CD4-positive, CD25-positive, alpha-beta regulatory T cell (primary cell): Measurements from ENCODE around the gene SLC27A3. TPM values are rescaled to one million over a fixed set of nuclear protein-coding genes. Genes with fewer than 3 reads are reported as not detected.
A peak's percentile ranks its signal among the peaks of the same experiment; 100 is the strongest.

ENCODE experiments used
- ATAC-seq, 2 donors: fragments of 150-1000 bp; cut with Tn5 transposase; one replicate each; pipeline ENCODE4 v1.10.0; 2021; ENCODE audit warnings: low read depth in 2 of 2, moderate number of reproducible peaks in 2 of 2, moderate library complexity in 1 of 2
- DNase-seq, 3 donors: peaks; one replicate each; pipeline versions ENCODE4 v3.0.0 to v3.0.0-alpha.2; 2012 to 2022; ENCODE audit warnings: mixed read lengths in 1 of 3
- H3K27ac ChIP-seq: one replicate; pipeline ENCODE4 v1.7.0; 2013; ENCODE audit warnings: mild to moderate bottlenecking, low read length; ENCODE audit not compliant: insufficient read depth, poor library complexity, severe bottlenecking
- H3K27me3 ChIP-seq: one replicate; pipeline ENCODE4 v1.7.0; 2013; ENCODE audit warnings: low read length; ENCODE audit not compliant: control insufficient read depth, insufficient read depth
- H3K36me3 ChIP-seq: one replicate; pipeline ENCODE4 v1.7.0; 2013; ENCODE audit warnings: mild to moderate bottlenecking, low read length, moderate library complexity; ENCODE audit not compliant: control insufficient read depth, insufficient read depth
- H3K4me1 ChIP-seq: 2 replicates; pipeline ENCODE4 v1.7.0; 2013; ENCODE audit warnings: mild to moderate bottlenecking, low read length; ENCODE audit not compliant: insufficient read depth, control insufficient read depth, poor library complexity, severe bottlenecking
- H3K4me3 ChIP-seq: one replicate; pipeline ENCODE4 v1.7.0; 2013; ENCODE audit warnings: low read depth, mild to moderate bottlenecking, low read length, moderate library complexity
- H3K9me3 ChIP-seq, 2 experiments: 1 replicate in 1 of 2; 2 replicates in 1 of 2; pipeline ENCODE4 v1.7.0; 2013; ENCODE audit warnings: low read length in 2 of 2, mild to moderate bottlenecking in 1 of 2, moderate library complexity in 1 of 2; ENCODE audit not compliant: control insufficient read depth in 2 of 2
- H3K27ac Mint-ChIP-seq, 3 donors: one replicate each; pipeline ENCODE4 v1.8.0; 2020 to 2022; ENCODE audit warnings: mild to moderate bottlenecking in 3 of 3, mixed read lengths in 3 of 3, moderate library complexity in 2 of 3
- H3K27me3 Mint-ChIP-seq: one replicate; pipeline ENCODE4 v1.8.0; 2022; ENCODE audit warnings: mild to moderate bottlenecking, mixed read lengths
- H3K36me3 Mint-ChIP-seq: one replicate; pipeline ENCODE4 v1.8.0; 2020; ENCODE audit warnings: mixed read lengths
- H3K4me1 Mint-ChIP-seq, 4 donors: one replicate each; pipeline ENCODE4 v1.8.0; 2020 to 2022; ENCODE audit warnings: mixed read lengths in 4 of 4, mild to moderate bottlenecking in 1 of 4
- H3K4me3 Mint-ChIP-seq, 4 donors: one replicate each; pipeline ENCODE4 v1.8.0; 2020 to 2022; ENCODE audit warnings: mild to moderate bottlenecking in 4 of 4, mixed read lengths in 4 of 4, moderate library complexity in 3 of 4
- H3K9me3 Mint-ChIP-seq, 7 donors: one replicate each; pipeline ENCODE4 v1.8.0; 2020 to 2022; ENCODE audit warnings: mixed read lengths in 7 of 7, mild to moderate bottlenecking in 3 of 7, moderate library complexity in 2 of 7
- polyA plus RNA-seq, 4 donors: library from polyadenylated mRNA; unstranded; fragments of 300-500 nt; fragmentation: Illumina TruSeq; gene quantifications; one replicate each; pipeline ENCODE4 v1.2.3, GENCODE V29; 2021
- total RNA-seq: library from RNA; stranded (reverse); gene quantifications from one replicate; pipeline ENCODE4 v1.2.3, GENCODE V29; 2022

The SLC27A3 gene
- total and polyA plus RNA-seq, 5 donors from 2014 or later: 5.4 to 8.3 (median 6.2) TPM

- H3K27me3 ChIP-seq: no peaks in the 10 kb centered on the region
- Mint-ChIP-seq H3K9me3 (peaks cover 0 to 1% (median 0%) of the 10 kb centered on the region in 7 donors), H3K36me3 (peaks cover 31% of the 10 kb centered on the region), H3K27ac (peak overlapping the region; percentile 8 to 84 (median 75)), H3K27me3 (no peaks in the 10 kb centered on the region), H3K4me3 (no peak overlapping the region), H3K4me1 (peaks cover 0 to 23% (median 8%) of the 10 kb centered on the region in 4 donors)
- H3K36me3 ChIP-seq: peaks cover 29% of the 10 kb centered on the region
- no peak overlapping the region for H3K27ac ChIP-seq
- DNase-seq: peak in 2 of 3 donors; percentile 37 to 46
- ATAC-seq: peak; percentile 71 to 77
- H3K4me3 ChIP-seq: no peak overlapping the region
- H3K9me3 ChIP-seq: no peaks in the 10 kb centered on the region
- no peaks in the 10 kb centered on the region for H3K4me1 ChIP-seq
Observed at GRCh38 chr1:153805042-153805745, 30.0 kb downstream of the SLC27A3 start.

- Histone ChIP-seq H3K27me3 (no peaks in the 10 kb centered on the region), H3K4me1 (no peaks in the 10 kb centered on the region), H3K27ac (no peak overlapping the region), H3K4me3 (no peak overlapping the region), H3K36me3 (peaks cover 36% of the 10 kb centered on the region), H3K9me3 (no peaks in the 10 kb centered on the region)
- peaks cover 0 to 1% (median 0%) of the 10 kb centered on the region in 7 donors for H3K9me3 Mint-ChIP-seq
- peaks cover 33% of the 10 kb centered on the region for H3K36me3 Mint-ChIP-seq
- H3K27ac Mint-ChIP-seq: peak overlapping the region in 2 of 3 donors; percentile 8 to 75
- DNase-seq: no peak
- peaks cover 0 to 23% (median 8%) of the 10 kb centered on the region in 4 donors for H3K4me1 Mint-ChIP-seq
- H3K27me3 Mint-ChIP-seq: no peaks in the 10 kb centered on the region
- ATAC-seq: no peak
- no peak overlapping the region for H3K4me3 Mint-ChIP-seq
Observed at GRCh38 chr1:153805886-153806719, 30.9 kb downstream of the SLC27A3 start.

GRCh38 chr1:153816283-153816889 is 41.2 kb downstream of the SLC27A3 start:
- H3K4me1 Mint-ChIP-seq: peaks cover 0 to 2% (median under 1%) of the 10 kb centered on the region in 4 donors
- H3K4me3 Mint-ChIP-seq: no peak overlapping the region
- Histone ChIP-seq H3K9me3 (no peaks in the 10 kb centered on the region), H3K27me3 (no peaks in the 10 kb centered on the region), H3K36me3 (peaks cover 70% of the 10 kb centered on the region), H3K4me1 (no peaks in the 10 kb centered on the region), H3K4me3 (no peak overlapping the region), H3K27ac (no peak overlapping the region)
- H3K36me3 Mint-ChIP-seq: peaks cover 52% of the 10 kb centered on the region
- no peaks in the 10 kb centered on the region for H3K27me3 Mint-ChIP-seq
- DNase-seq (no peak), ATAC-seq (no peak)
- no peaks in the 10 kb centered on the region for H3K9me3 Mint-ChIP-seq
- H3K27ac Mint-ChIP-seq: no peak overlapping the region

- no peak for ATAC-seq
- Histone ChIP-seq H3K9me3 (no peaks in the 10 kb centered on the region), H3K27me3 (no peaks in the 10 kb centered on the region), H3K4me1 (no peaks in the 10 kb centered on the region), H3K4me3 (no peak overlapping the region), H3K27ac (no peak overlapping the region), H3K36me3 (peaks cover 46% of the 10 kb centered on the region)
- no peaks in the 10 kb centered on the region for H3K27me3 Mint-ChIP-seq
- no peak for DNase-seq
- peak overlapping the region in 1 of 4 donors; percentile 18 for H3K4me3 Mint-ChIP-seq
- H3K9me3 Mint-ChIP-seq: no peaks in the 10 kb centered on the region
- H3K27ac Mint-ChIP-seq: peak overlapping the region in 2 of 3 donors; percentile 72 to 75
- H3K4me1 Mint-ChIP-seq: peaks cover 0 to 4% (median 1%) of the 10 kb centered on the region in 4 donors
- peaks cover 38% of the 10 kb centered on the region for H3K36me3 Mint-ChIP-seq
Observed at GRCh38 chr1:153818876-153819275, 43.7 kb downstream of the SLC27A3 start.

GRCh38 chr1:153827168-153827964 is 52.2 kb downstream of the SLC27A3 start:
- no peaks in the 10 kb centered on the region for H3K27me3 ChIP-seq
- H3K4me3 ChIP-seq: no peak overlapping the region
- no peak for ATAC-seq
- H3K4me1 Mint-ChIP-seq: peaks cover 0 to 12% (median 1%) of the 10 kb centered on the region in 4 donors
- H3K27me3 Mint-ChIP-seq: no peaks in the 10 kb centered on the region
- H3K27ac ChIP-seq: no peak overlapping the region
- H3K9me3 Mint-ChIP-seq: no peaks in the 10 kb centered on the region
- peaks cover 17% of the 10 kb centered on the region for H3K36me3 Mint-ChIP-seq
- peaks cover 28% of the 10 kb centered on the region for H3K36me3 ChIP-seq
- H3K4me3 Mint-ChIP-seq: no peak overlapping the region
- no peaks in the 10 kb centered on the region for H3K4me1 ChIP-seq
- H3K9me3 ChIP-seq: no peaks in the 10 kb centered on the region
- H3K27ac Mint-ChIP-seq: peak overlapping the region in 2 of 3 donors; percentile 53 to 69
- DNase-seq: no peak

Other genes with a start within 250 kb of the SLC27A3 start
- 304 TPM for gene S100A6, start 239.4 kb upstream of the SLC27A3 start, total RNA-seq
- gene S100A6, start 239.4 kb upstream of the SLC27A3 start, polyA plus RNA-seq: 1,000 to 10,000 TPM in 2 of 4 donors, 100 to 1,000 TPM in 2; 660 to 1,174 (median 946) TPM
- gene S100A5, start 234.5 kb upstream of the SLC27A3 start, total RNA-seq: 1.8 TPM
- 1 to 10 TPM; 1.2 to 3.0 (median 1.7) TPM for gene S100A5, start 234.5 kb upstream of the SLC27A3 start, polyA plus RNA-seq
- 928 TPM for gene S100A4, start 229.6 kb upstream of the SLC27A3 start, total RNA-seq
- gene S100A4, start 229.6 kb upstream of the SLC27A3 start, polyA plus RNA-seq: 1,000 to 10,000 TPM; 2,534 to 4,309 (median 3,364) TPM
- gene S100A3, start 226.1 kb upstream of the SLC27A3 start, total RNA-seq: not detected
- not detected for gene S100A3, start 226.1 kb upstream of the SLC27A3 start, polyA plus RNA-seq
- gene S100A2, start 209.6 kb upstream of the SLC27A3 start, total RNA-seq: not detected
- gene S100A2, start 209.6 kb upstream of the SLC27A3 start, polyA plus RNA-seq: not detected
- not detected for gene S100A16, start 162.3 kb upstream of the SLC27A3 start, total RNA-seq
- gene S100A16, start 162.3 kb upstream of the SLC27A3 start, polyA plus RNA-seq: not detected
- gene S100A14, start 159.1 kb upstream of the SLC27A3 start, total RNA-seq: not detected
- gene S100A14, start 159.1 kb upstream of the SLC27A3 start, polyA plus RNA-seq: not detected
- gene S100A13, start 147.9 kb upstream of the SLC27A3 start, total RNA-seq: 6.4 TPM
- gene S100A13, start 147.9 kb upstream of the SLC27A3 start, polyA plus RNA-seq: 1 to 10 TPM in 2 of 4 donors, under 1 TPM in 2; 0.41 to 1.8 (median 1.3) TPM
- gene S100A1, start 147.0 kb upstream of the SLC27A3 start, total RNA-seq: not detected
- gene S100A1, start 147.0 kb upstream of the SLC27A3 start, polyA plus RNA-seq: not detected
- gene CHTOP, start 141.3 kb upstream of the SLC27A3 start, total RNA-seq: 85.1 TPM
- gene CHTOP, start 141.3 kb upstream of the SLC27A3 start, polyA plus RNA-seq: 10 to 100 TPM; 57.5 to 73.1 (median 65.8) TPM
- 21.5 TPM for gene SNAPIN, start 116.7 kb upstream of the SLC27A3 start, total RNA-seq
- 100 to 1,000 TPM in 1 of 4 donors, 10 to 100 TPM in 3; 84.9 to 120 (median 93.7) TPM for gene SNAPIN, start 116.7 kb upstream of the SLC27A3 start, polyA plus RNA-seq
- gene ILF2, start 104.4 kb upstream of the SLC27A3 start, total RNA-seq: 127 TPM
- 100 to 1,000 TPM; 133 to 162 (median 150) TPM for gene ILF2, start 104.4 kb upstream of the SLC27A3 start, polyA plus RNA-seq
- not detected for gene NPR1, start 96.7 kb upstream of the SLC27A3 start, total RNA-seq
- gene NPR1, start 96.7 kb upstream of the SLC27A3 start, polyA plus RNA-seq: not detected
- 39.5 TPM for gene INTS3, start 47.4 kb upstream of the SLC27A3 start, total RNA-seq
- gene INTS3, start 47.4 kb upstream of the SLC27A3 start, polyA plus RNA-seq: 1 to 10 TPM; 6.9 to 9.4 (median 8.1) TPM
- gene GATAD2B, start 147.6 kb downstream of the SLC27A3 start, total RNA-seq: 81.5 TPM
- gene GATAD2B, start 147.6 kb downstream of the SLC27A3 start, polyA plus RNA-seq: 1 to 10 TPM; 2.9 to 4.5 (median 3.3) TPM
- 133 TPM for gene DENND4B, start 171.3 kb downstream of the SLC27A3 start, total RNA-seq
- 10 to 100 TPM; 11.2 to 21.2 (median 13.6) TPM for gene DENND4B, start 171.3 kb downstream of the SLC27A3 start, polyA plus RNA-seq
- 145 TPM for gene CRTC2, start 183.2 kb downstream of the SLC27A3 start, total RNA-seq
- gene CRTC2, start 183.2 kb downstream of the SLC27A3 start, polyA plus RNA-seq: 10 to 100 TPM; 13.6 to 32.6 (median 26.0) TPM
- 15.8 TPM for gene SLC39A1, start 188.1 kb downstream of the SLC27A3 start, total RNA-seq
- 10 to 100 TPM; 30.4 to 42.1 (median 35.8) TPM for gene SLC39A1, start 188.1 kb downstream of the SLC27A3 start, polyA plus RNA-seq
- gene CREB3L4, start 192.5 kb downstream of the SLC27A3 start, total RNA-seq: 2.5 TPM
- 1 to 10 TPM in 3 of 4 donors, under 1 TPM in 1; 0.90 to 5.4 (median 3.3) TPM for gene CREB3L4, start 192.5 kb downstream of the SLC27A3 start, polyA plus RNA-seq
- 93.8 TPM for gene JTB, start 202.3 kb downstream of the SLC27A3 start, total RNA-seq
- gene JTB, start 202.3 kb downstream of the SLC27A3 start, polyA plus RNA-seq: 100 to 1,000 TPM; 334 to 378 (median 356) TPM
- 0.57 TPM for gene RAB13, start 210.9 kb downstream of the SLC27A3 start, total RNA-seq
- not detected for gene RAB13, start 210.9 kb downstream of the SLC27A3 start, polyA plus RNA-seq
- 4,265 TPM for gene RPS27, start 215.4 kb downstream of the SLC27A3 start, total RNA-seq
- over 10,000 TPM; 16,500 to 24,850 (median 17,978) TPM for gene RPS27, start 215.4 kb downstream of the SLC27A3 start, polyA plus RNA-seq